GM23248 (cell line): ENCODE results near the gene TMED4. TPM values are rescaled to one million over a fixed set of nuclear protein-coding genes. Genes with fewer than 3 reads are reported as not detected.

ENCODE experiments used
- DNase-seq: peaks from one replicate; pipeline ENCODE4 v3.0.0-alpha.2; 2015
- H2AFZ ChIP-seq: fragments of 200-600 bp; sonication (generic); 2 replicates; pipeline ENCODE4 v1.6.1; 2016; ENCODE audit warnings: antibody characterized with exemption
- H3F3A ChIP-seq: fragments of 200-600 bp; sonication (generic); 2 replicates; pipeline ENCODE4 v1.6.1; 2016; ENCODE audit warnings: mild to moderate bottlenecking, antibody characterized with exemption, mixed run types; ENCODE audit not compliant: insufficient read depth
- H3K27ac ChIP-seq: fragments of 200-600 bp; sonication (generic); 2 replicates; pipeline ENCODE4 v1.5.1; 2016; ENCODE audit warnings: mild to moderate bottlenecking
- H3K27me3 ChIP-seq: fragments of 200-600 bp; sonication (generic); replicated peaks from 2 replicates; pipeline ENCODE4 v1.6.1; 2016; ENCODE audit warnings: mild to moderate bottlenecking; ENCODE audit not compliant: insufficient read depth
- H3K36me3 ChIP-seq: fragments of 200-600 bp; sonication (generic); 2 replicates; pipeline ENCODE4 v1.6.1; 2016; ENCODE audit warnings: low read depth, mild to moderate bottlenecking
- H3K4me1 ChIP-seq: fragments of 200-600 bp; sonication (generic); 2 replicates; pipeline ENCODE4 v1.6.1; 2016; ENCODE audit warnings: mild to moderate bottlenecking; ENCODE audit not compliant: insufficient read depth
- H3K4me2 ChIP-seq: fragments of 200-600 bp; sonication (generic); one replicate; pipeline ENCODE4 v1.6.1; 2016; ENCODE audit warnings: mild to moderate bottlenecking; ENCODE audit not compliant: unreplicated experiment
- H3K4me3 ChIP-seq: fragments of 200-600 bp; sonication (generic); 2 replicates; pipeline ENCODE4 v1.5.1; 2016; ENCODE audit warnings: mild to moderate bottlenecking
- H3K79me2 ChIP-seq: fragments of 200-600 bp; sonication (generic); 2 replicates; pipeline ENCODE4 v1.6.1; 2016; ENCODE audit warnings: mild to moderate bottlenecking; ENCODE audit not compliant: insufficient read depth
- H3K9ac ChIP-seq: fragments of 200-600 bp; sonication (generic); 2 replicates; pipeline ENCODE4 v1.6.1; 2016; ENCODE audit warnings: mild to moderate bottlenecking
- H3K9me2 ChIP-seq: fragments of 200-600 bp; sonication (generic); 2 replicates; pipeline ENCODE4 v1.6.1; 2016; ENCODE audit warnings: mixed run types, mild to moderate bottlenecking, moderate library complexity; ENCODE audit not compliant: insufficient read depth
- H3K9me3 ChIP-seq: fragments of 200-600 bp; sonication (generic); one replicate; pipeline ENCODE4 v1.6.1; 2017; ENCODE audit warnings: low read depth
- H4K20me1 ChIP-seq: fragments of 200-600 bp; sonication (generic); 2 replicates; pipeline ENCODE4 v1.6.0; 2016; ENCODE audit not compliant: insufficient read depth
- EZH2 ChIP-seq: fragments of 200-600 bp; sonication (generic); IDR thresholded peaks from 2 replicates; pipeline ENCODE4 v1.6.1; 2018; ENCODE audit warnings: antibody characterized with exemption, mild to moderate bottlenecking; ENCODE audit not compliant: insufficient read depth, poor library complexity, severe bottlenecking
- EZH2phosphoT487 ChIP-seq: fragments of 200-600 bp; sonication (generic); IDR thresholded peaks from 2 replicates; pipeline ENCODE4 v1.6.1; 2018; ENCODE audit warnings: antibody characterized with exemption, moderate library complexity, mild to moderate bottlenecking, low read depth; ENCODE audit not compliant: insufficient read depth
- WGBS, 2 experiments: methylation state at CpG; one replicate each; pipeline ENCODE4 v1.1.6; 2015 to 2017; ENCODE audit warnings: low lambda C conversion rate in 2 of 2, low coverage in 1 of 2; ENCODE audit errors: missing lambda C conversion rate in 2 of 2; 5-methylcytosine and 5-hydroxymethylcytosine counted together
- in situ Hi-C: fragments of 300-500 bp; cut with MboI; formaldehyde crosslinking; loops from 2 replicates; pipeline ENCODE4 v1.15.0; 2020
- polyA plus RNA-seq: library from polyadenylated mRNA; unstranded; fragments of >200 nt; fragmentation: Nextera tagmentation; extraction: Ambion mirVana; gene quantifications from 2 replicates; pipeline ENCODE4 v1.2.1, GENCODE V29; 2016
- total RNA-seq: library from RNA; depleted of rRNA; stranded (reverse); fragments of >200 nt; shearing (Covaris generic); gene quantifications from 2 replicates; pipeline ENCODE4 v1.2.3, GENCODE V29; 2014

The TMED4 gene
- total and polyA plus RNA-seq, 2 experiments from 2014 or later = 78.2 to 201 TPM

DNA sequence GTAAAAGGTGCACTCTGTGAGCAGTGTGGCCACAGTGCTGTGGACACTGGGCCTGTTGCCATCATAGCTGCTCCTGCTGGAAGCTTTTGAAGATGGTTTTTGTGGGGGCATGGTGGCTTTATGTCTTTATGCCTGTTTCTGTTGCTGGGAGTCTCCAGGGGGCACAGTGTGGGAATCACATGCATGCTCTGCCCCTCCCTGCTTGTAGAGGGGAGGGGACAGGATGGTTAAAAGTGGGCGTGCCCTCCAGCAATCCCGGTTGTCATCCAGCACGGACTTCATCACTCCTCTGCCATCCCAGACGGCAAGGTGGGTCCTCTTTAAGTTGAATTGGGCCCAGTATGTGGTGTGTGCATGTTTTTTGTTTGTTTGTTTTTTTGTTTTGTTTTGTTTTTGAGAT is 44.6 kb upstream of the TMED4 start:
- Histone ChIP-seq H3K36me3 (peaks cover 9% of the 10 kb centered on the region), H3K79me2 (peaks cover 84% of the 10 kb centered on the region), H3K27ac (no peak overlapping the region), H3K27me3 (no peaks in the 10 kb centered on the region), H3K4me3 (no peak overlapping the region), H4K20me1 (no peaks in the 10 kb centered on the region), H3K4me1 (peaks cover 8% of the 10 kb centered on the region; the same call in 1 of the 2 replicates), H2AFZ (no peak overlapping the region), H3K4me2 (no peak overlapping the region), H3K9me2 (no peaks in the 10 kb centered on the region), H3K9ac (no peak overlapping the region), H3K9me3 (no peaks in the 10 kb centered on the region), H3F3A (peaks cover 5% of the 10 kb centered on the region; the same call in 1 of the 2 replicates)
- in situ Hi-C loops = no loop called here
- TF ChIP-seq EZH2 (no peak), EZH2phosphoT487 (no peak)
- DNase-seq = no peak
- 63 to 68% methylated on average over 4 of the region's 4 CpGs for WGBS, 2 experiments

DNA sequence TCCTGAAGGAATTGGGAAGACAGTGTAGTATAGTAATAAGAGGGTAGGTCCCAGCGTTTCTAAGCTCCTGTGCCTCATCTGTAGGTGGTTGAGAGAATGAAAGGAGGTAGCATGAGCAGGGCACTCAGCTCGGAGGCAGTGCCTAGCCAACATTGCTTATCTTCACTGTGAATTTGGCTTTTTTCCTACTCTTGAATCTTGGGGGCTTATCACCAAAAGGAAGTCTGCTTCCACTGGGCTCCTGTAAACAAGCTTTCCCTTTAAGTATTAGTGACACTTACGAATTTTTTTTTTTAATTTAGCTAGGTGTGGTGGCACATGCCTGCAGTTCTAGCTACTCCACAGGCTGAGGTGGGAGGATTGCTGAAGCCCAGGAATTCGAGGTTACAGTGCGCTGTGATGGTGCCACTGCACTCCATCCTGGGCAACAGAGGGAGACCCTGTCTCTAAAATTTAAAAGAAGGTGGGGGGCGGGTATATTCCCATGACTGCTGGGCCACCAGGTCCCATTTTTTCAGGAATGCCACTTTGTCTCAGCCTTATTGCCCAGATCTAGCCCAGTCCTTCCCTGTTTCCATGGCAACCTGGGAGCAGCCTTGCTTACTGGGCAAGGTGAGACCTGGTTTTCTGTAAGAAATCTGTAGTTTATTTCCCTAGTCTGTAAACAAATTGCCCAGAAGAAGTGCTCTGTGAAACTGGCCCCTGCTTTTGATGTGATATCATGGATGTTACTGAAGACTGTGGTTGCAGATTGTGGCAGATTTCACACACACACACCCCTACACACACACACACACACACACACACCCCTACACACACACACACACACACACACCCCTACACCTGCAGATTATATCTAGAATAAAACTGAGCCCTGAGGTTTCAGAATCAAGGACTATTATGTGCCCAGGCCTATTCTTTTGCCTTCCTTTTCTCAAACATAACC is 43.8 kb upstream of the TMED4 start:
- no peak overlapping the region for H3K4me2 ChIP-seq
- WGBS, 2 experiments = 91 to 94% methylated on average over 6 of the region's 6 CpGs
- no peak overlapping the region for H3K9ac ChIP-seq
- no peak for DNase-seq
- H2AFZ ChIP-seq = no peak overlapping the region
- H3K9me3 ChIP-seq = no peaks in the 10 kb centered on the region
- no peak for TF ChIP-seq EZH2
- no peak for TF ChIP-seq EZH2phosphoT487
- no peaks in the 10 kb centered on the region for H3K9me2 ChIP-seq
- peaks cover 16% of the 10 kb centered on the region for H3K4me1 ChIP-seq
- H3K79me2 ChIP-seq = peaks cover 86% of the 10 kb centered on the region
- H3K4me3 ChIP-seq = no peak overlapping the region
- in situ Hi-C loops = no loop called here
- peaks cover 9% of the 10 kb centered on the region for H3K36me3 ChIP-seq
- no peaks in the 10 kb centered on the region for H4K20me1 ChIP-seq
- no peak overlapping the region for H3K27ac ChIP-seq
- H3K27me3 ChIP-seq = no peaks in the 10 kb centered on the region
- H3F3A ChIP-seq = peaks cover 7% of the 10 kb centered on the region; the same call in 1 of the 2 replicates

DNA sequence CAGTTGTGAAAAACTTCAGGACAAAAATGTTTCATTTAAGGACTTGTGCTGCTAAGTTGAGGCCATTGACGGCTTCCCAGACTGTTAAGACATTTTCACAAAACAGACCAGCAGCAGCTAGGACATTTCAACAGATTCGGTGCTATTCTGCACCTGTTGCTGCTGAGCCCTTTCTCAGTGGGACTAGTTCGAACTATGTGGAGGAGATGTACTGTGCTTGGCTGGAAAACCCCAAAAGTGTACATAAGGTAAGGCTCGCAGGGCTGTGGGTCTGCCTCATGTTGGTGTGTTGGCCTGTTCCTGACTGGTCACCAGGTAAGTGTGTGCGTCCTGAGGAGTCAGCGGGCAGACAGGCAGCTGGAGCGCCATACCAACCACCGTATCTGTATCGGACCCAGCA is 42.3 kb upstream of the TMED4 start:
- 97 to 98% methylated on average over 9 of the region's 9 CpGs for WGBS, 2 experiments
- no peak for DNase-seq
- TF ChIP-seq EZH2 (no peak), EZH2phosphoT487 (no peak)

DNA sequence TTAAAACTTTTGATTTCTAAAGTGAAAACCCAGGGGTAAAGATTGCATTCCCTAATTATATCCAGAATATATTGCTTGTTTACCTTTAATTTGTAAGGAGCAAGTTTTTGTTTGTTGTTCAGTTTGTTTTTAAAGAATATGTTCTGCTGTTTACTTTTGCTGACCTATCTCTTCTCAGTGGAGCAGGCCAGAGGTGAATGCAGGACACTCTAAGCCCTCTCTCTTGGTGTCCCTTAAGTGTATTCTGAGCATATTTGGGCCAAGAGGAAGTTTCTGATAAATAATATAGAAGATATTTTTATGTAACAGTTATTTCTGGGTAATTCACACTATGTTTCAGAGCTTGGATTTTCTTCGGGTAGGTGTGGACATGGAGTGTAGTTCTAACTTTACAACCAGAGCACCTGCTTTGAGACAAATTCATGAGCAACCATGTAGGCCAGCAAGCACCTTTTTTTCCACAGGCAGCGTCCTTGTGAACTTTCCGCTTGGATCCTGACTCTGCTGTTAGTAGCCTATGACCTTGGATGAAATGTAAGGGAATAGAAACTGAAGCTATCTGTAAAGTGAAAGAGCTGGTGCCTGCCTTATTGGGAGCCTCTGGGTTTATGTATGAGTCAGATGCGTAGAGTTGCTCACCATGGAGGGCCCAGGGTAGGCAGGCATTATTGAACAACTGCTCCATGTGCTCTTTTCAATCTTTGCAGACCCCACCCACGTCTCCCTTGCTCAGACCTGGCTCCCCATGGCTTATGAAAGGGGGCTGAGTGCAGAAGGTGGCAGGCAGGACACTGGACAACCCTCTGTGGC is 40.5 kb upstream of the TMED4 start:
- no peak overlapping the region for H2AFZ ChIP-seq
- DNase-seq = peak; percentile 34
- no peak overlapping the region for H3K27ac ChIP-seq
- in situ Hi-C loops = no loop called here
- TF ChIP-seq EZH2phosphoT487 (no peak), EZH2 (no peak)
- H4K20me1 ChIP-seq = no peaks in the 10 kb centered on the region
- peaks cover 98% of the 10 kb centered on the region for H3K79me2 ChIP-seq
- peaks cover 19% of the 10 kb centered on the region for H3F3A ChIP-seq
- peaks cover 9% of the 10 kb centered on the region for H3K36me3 ChIP-seq
- no peak overlapping the region for H3K4me3 ChIP-seq
- H3K27me3 ChIP-seq = no peaks in the 10 kb centered on the region
- H3K4me1 ChIP-seq = peaks cover 36% of the 10 kb centered on the region
- no peak overlapping the region for H3K9ac ChIP-seq
- H3K9me3 ChIP-seq = no peaks in the 10 kb centered on the region
- no peak overlapping the region for H3K4me2 ChIP-seq
- no peaks in the 10 kb centered on the region for H3K9me2 ChIP-seq
- WGBS, 2 experiments = 82 to 83% methylated on average over 5 of the region's 5 CpGs

More for the DNA sequence above, 42.3 kb upstream of the TMED4 start:
- Histone ChIP-seq H4K20me1 (no peaks in the 10 kb centered on the region), H3K36me3 (peaks cover 9% of the 10 kb centered on the region), H3K9me2 (no peaks in the 10 kb centered on the region), H3K27ac (no peak overlapping the region), H3F3A (peaks cover 7% of the 10 kb centered on the region; the same call in 1 of the 2 replicates), H3K4me2 (no peak overlapping the region), H3K9ac (no peak overlapping the region), H3K27me3 (no peaks in the 10 kb centered on the region), H3K4me3 (no peak overlapping the region), H3K9me3 (no peaks in the 10 kb centered on the region), H3K79me2 (peaks cover 87% of the 10 kb centered on the region), H3K4me1 (peaks cover 21% of the 10 kb centered on the region), H2AFZ (no peak overlapping the region)
- in situ Hi-C loops = no loop called here
